Left lung (tissue), 10 donors: ENCODE results near the gene F10. TPM values are rescaled to one million over a fixed set of nuclear protein-coding genes. Genes with fewer than 3 reads are reported as not detected.
A peak's percentile ranks its signal among the peaks of the same experiment; 100 is the strongest.

Experiments used
- ATAC-seq: fragments of 200-7000 bp; cut with Tn5 transposase; one replicate; pipeline ENCODE4 v1.9.1; 2020; ENCODE audit warnings: moderate library complexity
- DNase-seq, 4 donors: peaks; one replicate each; pipeline ENCODE4 v3.0.0-alpha.2; 2013 to 2020
- H3K27ac ChIP-seq, 2 donors: fragments of 200-600 bp; sonication (generic) in 1 of 2; one replicate each; pipeline versions ENCODE4 v1.5.0 to v1.8.0; 2020 to 2021
- H3K27me3 ChIP-seq, 2 donors: fragments of 200-600 bp; sonication (generic) in 1 of 2; one replicate each; pipeline versions ENCODE4 v1.5.0 to v1.8.0; 2020 to 2021
- H3K36me3 ChIP-seq, 2 donors: fragments of 200-600 bp; sonication (generic) in 1 of 2; one replicate each; pipeline versions ENCODE4 v1.5.0 to v1.8.0; 2020 to 2021
- H3K4me1 ChIP-seq, 2 donors: fragments of 200-600 bp; one replicate each; pipeline ENCODE4 v1.8.0; 2021
- H3K4me3 ChIP-seq, 2 donors: fragments of 200-600 bp; sonication (generic) in 1 of 2; one replicate each; pipeline versions ENCODE4 v1.5.0 to v1.8.0; 2020 to 2021; ENCODE audit warnings: mild to moderate bottlenecking in 1 of 2
- H3K9me3 ChIP-seq, 2 donors: fragments of 200-600 bp; sonication (generic) in 1 of 2; one replicate each; pipeline versions ENCODE4 v1.5.0 to v1.8.0; 2020 to 2021
- intact Hi-C, 2 donors: fragments of 100-400 bp; cut with DNase I; formaldehyde crosslinking; loops; one replicate each; pipeline versions ENCODE4 v1.11.2 to v1.14.2; 2022
- polyA plus RNA-seq, 6 donors: library from polyadenylated mRNA; unstranded; fragments of 120-200 nt; gene quantifications; one replicate each; pipeline ENCODE4 v1.2.1, GENCODE V29; 2013; ENCODE audit not compliant: insufficient read length in 6 of 6
- total RNA-seq, 2 donors: library from RNA; stranded (reverse); fragmentation: NEBNext Ultra II Directional; extraction: Animal tissue kit (Norgen Biotek cat#: 25700); gene quantifications; one replicate each; pipeline ENCODE4 v1.2.1, GENCODE V29; 2021
- TF ChIP-seq, protein P1 (sequence below), 2 donors: fragments of 200-600 bp; sonication (generic) in 1 of 2; IDR thresholded peaks; one replicate each; pipeline versions ENCODE4 v1.5.0 to v1.8.0; 2021; ENCODE audit warnings: antibody characterized with exemption in 2 of 2
- donor health status: DM: no; HTN: yes; CAD: no.
- donor health status: DM: no; HTN: no; CAD: no.

The F10 gene
- total and polyA plus RNA-seq, 8 donors, result 6.2 to 21.8 (median 15.1) TPM

DNA sequence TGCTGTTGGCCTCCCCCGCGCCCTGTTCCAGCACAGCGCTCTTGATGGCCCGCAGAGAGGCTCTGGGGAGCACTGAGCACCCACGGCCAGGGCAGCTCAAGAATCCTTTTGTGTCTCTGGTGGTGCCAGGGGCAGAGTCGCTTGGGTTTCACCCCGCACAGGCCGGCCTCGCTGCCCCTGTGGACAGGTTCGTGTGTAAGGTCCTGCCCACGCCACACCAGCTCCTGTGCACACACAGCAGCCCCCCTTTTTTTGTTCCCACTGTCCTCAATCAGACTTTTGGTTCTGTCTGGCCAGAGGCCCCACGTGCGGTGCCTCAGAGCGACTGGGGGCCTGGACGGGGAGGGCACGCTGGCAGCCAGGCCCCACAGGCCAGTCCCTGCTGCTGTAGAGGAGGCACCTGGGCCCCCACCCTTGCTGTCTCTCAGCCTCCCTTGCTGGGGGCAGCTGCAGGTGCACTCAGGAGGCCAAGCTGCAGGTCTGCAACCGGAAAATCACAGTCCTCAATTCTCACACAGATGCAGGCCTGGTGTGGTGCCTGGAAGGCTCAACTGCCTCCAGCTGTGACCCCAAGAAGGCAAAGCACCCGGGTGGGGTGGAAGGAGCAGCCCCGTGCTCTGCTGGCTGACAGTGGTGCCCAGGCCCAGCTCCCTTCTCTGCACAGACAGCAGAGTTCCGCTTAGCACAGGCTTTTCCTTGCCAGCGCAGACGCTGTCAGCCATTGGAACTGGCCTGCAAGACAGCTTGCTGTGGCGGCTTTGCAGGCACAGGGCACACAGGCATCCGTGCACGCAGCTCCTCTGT lies 29.6 kb upstream of the F10 start:
- H3K4me3 ChIP-seq, result no peak overlapping the region
- no peak overlapping the region for H3K27ac ChIP-seq
- DNase-seq (peak in 1 of 4 donors; percentile 72), ATAC-seq (no peak)
- TF ChIP-seq, protein P1, sequence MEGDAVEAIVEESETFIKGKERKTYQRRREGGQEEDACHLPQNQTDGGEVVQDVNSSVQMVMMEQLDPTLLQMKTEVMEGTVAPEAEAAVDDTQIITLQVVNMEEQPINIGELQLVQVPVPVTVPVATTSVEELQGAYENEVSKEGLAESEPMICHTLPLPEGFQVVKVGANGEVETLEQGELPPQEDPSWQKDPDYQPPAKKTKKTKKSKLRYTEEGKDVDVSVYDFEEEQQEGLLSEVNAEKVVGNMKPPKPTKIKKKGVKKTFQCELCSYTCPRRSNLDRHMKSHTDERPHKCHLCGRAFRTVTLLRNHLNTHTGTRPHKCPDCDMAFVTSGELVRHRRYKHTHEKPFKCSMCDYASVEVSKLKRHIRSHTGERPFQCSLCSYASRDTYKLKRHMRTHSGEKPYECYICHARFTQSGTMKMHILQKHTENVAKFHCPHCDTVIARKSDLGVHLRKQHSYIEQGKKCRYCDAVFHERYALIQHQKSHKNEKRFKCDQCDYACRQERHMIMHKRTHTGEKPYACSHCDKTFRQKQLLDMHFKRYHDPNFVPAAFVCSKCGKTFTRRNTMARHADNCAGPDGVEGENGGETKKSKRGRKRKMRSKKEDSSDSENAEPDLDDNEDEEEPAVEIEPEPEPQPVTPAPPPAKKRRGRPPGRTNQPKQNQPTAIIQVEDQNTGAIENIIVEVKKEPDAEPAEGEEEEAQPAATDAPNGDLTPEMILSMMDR (IDR thresholded peaks at IDR 0.05), result no peak
- intact Hi-C loops, result no loop called here
- H3K9me3 ChIP-seq, result no peaks in the 10 kb centered on the region
- H3K27me3 ChIP-seq, result peaks cover 0 to 4% of the 10 kb centered on the region in 2 donors
- no peaks in the 10 kb centered on the region for H3K4me1 ChIP-seq
- H3K36me3 ChIP-seq, result peaks cover 0 to 40% of the 10 kb centered on the region in 2 donors

DNA sequence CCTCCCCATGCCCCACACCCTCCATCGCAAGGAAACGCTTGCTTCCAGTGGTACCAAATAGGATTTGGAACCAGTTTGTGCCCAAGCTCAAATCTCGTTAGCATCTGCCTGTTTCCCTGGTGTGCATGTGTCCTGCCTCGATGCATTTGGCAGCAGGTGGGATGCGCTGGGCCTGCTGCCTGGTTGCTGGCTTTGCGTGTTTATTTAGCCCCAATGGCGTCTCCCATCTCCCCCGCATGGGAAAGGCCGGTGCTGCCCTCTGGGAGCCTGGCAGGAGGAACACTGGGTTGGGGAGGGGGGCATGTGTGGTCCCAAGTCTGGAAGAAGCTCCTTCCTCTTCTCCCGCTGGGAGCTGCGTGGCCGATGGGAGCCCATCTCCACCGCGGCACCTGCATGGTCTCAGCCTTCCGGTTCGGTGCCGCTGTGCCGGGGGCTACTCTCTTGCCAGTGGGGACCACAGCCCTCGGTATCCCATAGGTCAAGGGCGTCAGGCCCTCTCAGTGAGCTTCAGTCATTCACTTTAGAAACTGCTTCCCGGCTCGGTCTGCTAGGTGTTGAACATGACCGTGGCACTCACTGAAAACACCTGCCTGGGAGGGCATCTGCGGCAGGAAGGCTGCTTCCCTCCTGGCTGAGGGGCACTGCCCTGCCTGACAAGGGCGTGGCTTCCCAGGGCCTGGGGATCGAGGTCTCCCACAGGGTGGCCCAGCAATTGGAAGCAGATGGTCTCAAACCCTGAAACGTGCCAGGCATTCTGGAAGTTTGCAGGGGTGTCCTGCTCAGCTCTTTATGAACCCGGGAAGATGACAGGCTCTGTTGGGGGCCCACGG lies 28.8 kb upstream of the F10 start:
- intact Hi-C loops, result no loop called here
- no peak overlapping the region for H3K4me3 ChIP-seq
- no peaks in the 10 kb centered on the region for H3K4me1 ChIP-seq
- DNase-seq, result peak in 1 of 4 donors; percentile 50
- ATAC-seq, result no peak
- peaks cover 0 to 38% of the 10 kb centered on the region in 2 donors for H3K36me3 ChIP-seq
- peaks cover 0 to 4% of the 10 kb centered on the region in 2 donors for H3K27me3 ChIP-seq
- TF ChIP-seq, protein P1 (IDR thresholded peaks at IDR 0.05), result no peak
- H3K9me3 ChIP-seq, result no peaks in the 10 kb centered on the region
- H3K27ac ChIP-seq, result no peak overlapping the region

DNA sequence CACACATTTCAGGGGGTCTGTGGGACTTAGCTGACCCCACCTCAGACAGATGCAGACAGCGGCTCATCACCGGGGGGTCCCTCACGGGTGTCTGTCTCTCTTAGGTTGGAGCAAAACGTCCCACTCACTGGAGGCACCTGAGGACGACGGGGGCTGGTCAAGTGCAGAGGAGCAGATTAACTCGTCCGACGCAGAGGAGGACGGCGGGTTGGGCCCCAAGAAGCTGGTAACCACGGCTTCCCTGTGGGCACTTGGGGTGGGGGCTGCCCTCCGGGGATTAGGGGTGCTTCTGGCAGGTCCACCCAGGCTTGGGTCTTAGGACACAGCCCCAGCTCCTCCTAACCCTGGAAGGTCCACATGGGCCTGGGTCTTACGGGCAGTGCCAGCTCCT lies 28.2 kb upstream of the F10 start:
- H3K4me3 ChIP-seq, result no peak overlapping the region
- intact Hi-C loops, result no loop called here

DNA sequence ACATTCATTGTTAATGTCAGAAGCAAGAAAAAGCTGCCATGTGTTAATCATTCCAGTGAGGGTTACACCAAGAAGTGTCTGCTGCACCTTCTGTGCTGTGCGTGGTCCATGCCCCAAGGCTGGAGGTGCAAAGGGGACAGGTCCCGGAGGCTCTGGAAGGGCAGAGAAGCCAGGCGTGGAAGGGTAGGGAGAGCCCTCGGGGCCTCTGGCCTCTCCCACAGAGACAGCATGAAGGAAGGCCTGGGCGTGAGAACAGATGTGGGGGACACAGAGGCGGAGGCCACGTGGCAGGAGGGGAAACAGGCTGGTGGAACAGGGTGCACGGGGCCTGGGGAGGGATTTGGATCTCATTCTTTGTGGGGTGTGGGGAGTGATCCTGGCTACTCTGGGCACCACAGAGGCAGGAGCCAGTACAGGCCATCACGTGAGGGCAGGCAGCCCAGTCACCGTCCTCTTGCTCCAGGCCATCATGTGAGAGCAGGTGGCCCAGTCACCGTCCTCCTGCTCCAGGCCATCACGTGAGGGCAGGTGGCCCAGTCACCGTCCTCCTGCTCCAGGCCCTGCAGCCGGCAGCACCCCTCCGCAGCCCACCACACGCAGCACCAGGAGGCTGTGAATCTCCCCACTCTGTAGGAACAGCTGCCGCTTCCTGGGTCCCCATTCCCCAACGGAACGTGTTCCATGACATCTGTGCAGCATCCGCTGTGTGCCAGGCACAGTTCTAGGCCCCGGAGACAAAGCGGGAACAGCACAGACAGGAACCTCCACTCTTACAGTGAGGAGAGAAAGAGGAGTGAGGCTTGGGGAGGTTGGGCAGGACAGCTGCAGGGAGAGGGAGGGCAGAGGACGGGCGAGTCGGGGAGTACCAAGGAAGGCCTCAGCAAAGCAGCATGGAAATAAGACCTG lies 27.2 kb upstream of the F10 start:
- DNase-seq (peak in 1 of 4 donors; percentile 54), ATAC-seq (no peak)
- Histone ChIP-seq H3K9me3 (no peaks in the 10 kb centered on the region), H3K4me1 (no peaks in the 10 kb centered on the region), H3K27ac (no peak overlapping the region), H3K36me3 (peaks cover 0 to 27% of the 10 kb centered on the region in 2 donors), H3K4me3 (no peak overlapping the region), H3K27me3 (peaks cover 0 to 4% of the 10 kb centered on the region in 2 donors)
- intact Hi-C loops, result loop anchor here in 1 of 2 donors (5.0 kb wide), 1 partner anchor 153 kb away; no protein-coding TSS in a partner anchor
- TF ChIP-seq, protein P1 (IDR thresholded peaks at IDR 0.05), result no peak

More for the DNA sequence above, 28.2 kb upstream of the F10 start:
- no peaks in the 10 kb centered on the region for H3K4me1 ChIP-seq
- TF ChIP-seq, protein P1 (IDR thresholded peaks at IDR 0.05), result no peak
- no peak overlapping the region for H3K27ac ChIP-seq
- ATAC-seq (no peak), DNase-seq (peak in 1 of 4 donors; percentile 60)
- peaks cover 0 to 37% of the 10 kb centered on the region in 2 donors for H3K36me3 ChIP-seq
- H3K27me3 ChIP-seq, result peaks cover 0 to 4% of the 10 kb centered on the region in 2 donors
- no peaks in the 10 kb centered on the region for H3K9me3 ChIP-seq
